HCT116 (cell line): ENCODE measurements around the gene ADAMTS3. TPM values are rescaled to one million over a fixed set of nuclear protein-coding genes. Genes with fewer than 3 reads are reported as not detected.

Source experiments
- ATAC-seq: fragments of 200-7000 bp; cut with Tn5 transposase; 2 replicates; pipeline ENCODE4 v1.9.1; 2020; ENCODE audit warnings: mild to moderate bottlenecking, moderate library complexity
- BruUV-seq: library from RNA; stranded (reverse); fragments of 400-500 nt; replicated peaks from 2 replicates; lab custom pipeline; 2021; lab: Mats Ljungman, UMichigan
- CTCF ChIA-PET: fragments of 300-600 bp; sonication (Branson Sonifier 250); formaldehyde crosslinking; loops from one replicate; lab custom pipeline; 2021; ENCODE audit warnings: antibody characterized with exemption; lab: Charles Lee
- POLR2A ChIA-PET: fragments of 300-600, 350-600 bp; sonication (Branson Sonifier 250); formaldehyde crosslinking; loops from one replicate; lab custom pipeline; 2021; ENCODE audit warnings: antibody characterized with exemption; lab: Charles Lee
- RAD21 ChIA-PET, 2 experiments: fragments of 300-600 bp; sonication (Branson Sonifier 250); formaldehyde crosslinking; loops; one replicate each; lab custom pipeline; 2023; ENCODE audit warnings: low total read pairs in 2 of 2; ENCODE audit not compliant: uncharacterized antibody in 2 of 2, unreplicated experiment in 2 of 2, low non-redundant PET in 1 of 2; lab: Charles Lee
- DNase-seq: peaks from one replicate; pipeline ENCODE4 v3.0.0-alpha.2; 2010; ENCODE audit warnings: low read depth, low spot score
- H2AFZ ChIP-seq: fragments of 200-600 bp; shearing (Covaris generic), sonication (generic); 2 replicates; pipeline ENCODE4 v1.6.1; 2017; ENCODE audit warnings: low read depth, mixed run types, mixed read lengths, antibody characterized with exemption, low read length; ENCODE audit not compliant: poor library complexity, severe bottlenecking
- H3K27ac ChIP-seq: 2 replicates; pipeline ENCODE4 v1.5.1; 2012; ENCODE audit warnings: low read depth, low read length
- H3K27me3 ChIP-seq: fragments of 200-600 bp; sonication (generic); 2 replicates; pipeline ENCODE4 v1.6.1; 2016; ENCODE audit warnings: mixed run types, low read length, mixed read lengths; ENCODE audit not compliant: insufficient read depth
- H3K36me3 ChIP-seq, 2 experiments: fragments of 200-500 bp in 1 of 2; fragments of 200-600 bp in 1 of 2; sonication (Bioruptor generic) in 1 of 2; sonication (generic) in 1 of 2; 2 replicates each; pipeline versions ENCODE4 v1.5.1 to v1.6.1; 2014 to 2016; ENCODE audit warnings: low read length in 2 of 2, inconsistent platforms in 1 of 2, mixed read lengths in 1 of 2, mixed run types in 1 of 2; ENCODE audit not compliant: insufficient read depth in 2 of 2, control insufficient read depth in 1 of 2
- H3K4me1 ChIP-seq, 2 experiments: fragments of 200-600 bp in 1 of 2; sonication (generic) in 1 of 2; 2 replicates each; pipeline versions ENCODE4 v1.5.1 to v1.6.1; 2012 to 2017; ENCODE audit warnings: low read length in 2 of 2, inconsistent platforms in 1 of 2, mild to moderate bottlenecking in 1 of 2, mixed read lengths in 1 of 2, mixed run types in 1 of 2, moderate library complexity in 1 of 2; ENCODE audit not compliant: insufficient read depth in 2 of 2, control insufficient read depth in 1 of 2
- H3K4me2 ChIP-seq: fragments of 200-600 bp; sonication (generic); 2 replicates; pipeline ENCODE4 v1.6.1; 2017; ENCODE audit warnings: mixed run types, low read length, mixed read lengths
- H3K4me3 ChIP-seq, 2 experiments: fragments of 200-600 bp in 1 of 2; sonication (generic) in 1 of 2; replicated peaks in 1 of 2; 2 replicates each; pipeline ENCODE4 v1.5.1; 2011 to 2016; ENCODE audit warnings: low read length in 2 of 2, control low read depth in 1 of 2, low read depth in 1 of 2, mild to moderate bottlenecking in 1 of 2, mixed read lengths in 1 of 2, mixed run types in 1 of 2
- H3K79me2 ChIP-seq: fragments of 200-600 bp; sonication (generic); 2 replicates; pipeline ENCODE4 v1.6.1; 2017; ENCODE audit warnings: mild to moderate bottlenecking, mixed run types, low read length, moderate library complexity, mixed read lengths; ENCODE audit not compliant: insufficient read depth
- H3K9ac ChIP-seq: fragments of 200-600 bp; sonication (generic); 2 replicates; pipeline ENCODE4 v1.6.1; 2016; ENCODE audit warnings: low read length, mixed read lengths
- H3K9me2 ChIP-seq: fragments of 200-600 bp; sonication (generic), shearing (Covaris generic); 2 replicates; pipeline ENCODE4 v1.6.1; 2017; ENCODE audit warnings: mixed run types, mild to moderate bottlenecking, moderate library complexity; ENCODE audit not compliant: insufficient read depth
- H3K9me3 ChIP-seq, 2 experiments: fragments of 200-500 bp in 1 of 2; fragments of 200-600 bp in 1 of 2; sonication (Bioruptor generic) in 1 of 2; sonication (generic) in 1 of 2; 2 replicates each; pipeline ENCODE4 v1.6.1; 2014 to 2017; ENCODE audit warnings: low read length in 2 of 2, mixed read lengths in 2 of 2, inconsistent platforms in 1 of 2, low read depth in 1 of 2, mild to moderate bottlenecking in 1 of 2, mixed run types in 1 of 2, moderate library complexity in 1 of 2; ENCODE audit not compliant: control insufficient read depth in 1 of 2, insufficient read depth in 1 of 2
- H4K20me1 ChIP-seq: fragments of 200-600 bp; sonication (generic), shearing (Covaris generic); 2 replicates; pipeline ENCODE4 v1.6.1; 2017; ENCODE audit warnings: mixed run types, mild to moderate bottlenecking, moderate library complexity; ENCODE audit not compliant: insufficient read depth
- ATF3 ChIP-seq: IDR thresholded peaks from 2 replicates; pipeline ENCODE4 v1.6.1; 2012
- CTCF ChIP-seq, 3 experiments: fragments of 200-600 bp in 1 of 3; sonication (generic) in 1 of 3; IDR thresholded peaks in 2 of 3; conservative IDR thresholded peaks in 1 of 3; 2 replicates each; pipeline ENCODE4 v1.5.1; 2012 to 2017; ENCODE audit warnings: low read depth in 2 of 3, low read length in 2 of 3, antibody characterized with exemption in 1 of 3, borderline replicate concordance in 1 of 3, control low read depth in 1 of 3, mild to moderate bottlenecking in 1 of 3, mixed read lengths in 1 of 3, mixed run types in 1 of 3, moderate library complexity in 1 of 3; ENCODE audit not compliant: insufficient read depth in 1 of 3
- EZH2 ChIP-seq: fragments of 200-600 bp; sonication (generic); IDR thresholded peaks from 2 replicates; pipeline ENCODE4 v1.6.1; 2017; ENCODE audit warnings: antibody characterized with exemption, mixed run types
- EZH2phosphoT487 ChIP-seq: fragments of 200-600 bp; IDR thresholded peaks from 2 replicates; pipeline ENCODE4 v1.6.1; 2018; ENCODE audit warnings: antibody characterized with exemption, borderline replicate concordance
- FOSL1 ChIP-seq: IDR thresholded peaks from 2 replicates; pipeline ENCODE4 v1.6.1; 2012; ENCODE audit warnings: low read depth
- POLR2AphosphoS5 ChIP-seq: IDR thresholded peaks from 2 replicates; pipeline ENCODE4 v1.6.1; 2011; ENCODE audit warnings: mild to moderate bottlenecking, low read depth, low read length, moderate library complexity
- RAD21 ChIP-seq: IDR thresholded peaks from 2 replicates; pipeline ENCODE4 v1.6.1; 2012; ENCODE audit warnings: low read depth, mild to moderate bottlenecking
- REST ChIP-seq: IDR thresholded peaks from 2 replicates; pipeline ENCODE4 v1.6.1; 2012; ENCODE audit warnings: low read depth
- SP1 ChIP-seq: IDR thresholded peaks from 2 replicates; pipeline ENCODE4 v1.6.1; 2012; ENCODE audit warnings: low read depth
- TCF7L2 ChIP-seq: IDR thresholded peaks from 2 replicates; pipeline ENCODE4 v1.7.0; 2011; ENCODE audit warnings: borderline replicate concordance, inconsistent platforms; ENCODE audit not compliant: insufficient read depth, insufficient read length; ENCODE audit errors: extremely low read depth
- YY1 ChIP-seq: IDR thresholded peaks from 2 replicates; pipeline ENCODE4 v1.6.1; 2011; ENCODE audit warnings: low read length, low read depth, moderate library complexity, mild to moderate bottlenecking; ENCODE audit not compliant: insufficient replicate concordance; ENCODE audit errors: extremely low read depth
- ZFX ChIP-seq: fragments of 450-650 bp; IDR thresholded peaks from 2 replicates; pipeline ENCODE4 v1.6.1; 2017
- ZNF274 ChIP-seq: fragments of 200-500 bp; sonication (Bioruptor generic); IDR thresholded peaks from 2 replicates; pipeline ENCODE4 v1.6.1; 2014; ENCODE audit warnings: mild to moderate bottlenecking, low read depth, low read length, inconsistent platforms
- intact Hi-C: fragments of 100-400 bp; cut with micrococcal nuclease; formaldehyde crosslinking; loops from 2 replicates; pipeline ENCODE4 v1.10.0; 2022
- total RNA-seq: library from RNA; stranded (reverse); gene quantifications from one replicate; pipeline ENCODE4 v1.2.1, GENCODE V29; 2021; ENCODE audit not compliant: unreplicated experiment
- TF ChIP-seq, protein P1 (sequence below): IDR thresholded peaks from 2 replicates; pipeline ENCODE4 v1.6.1; 2012

ADAMTS3 gene
- total RNA-seq, 1 experiment from 2014 or later, result not detected

DNA sequence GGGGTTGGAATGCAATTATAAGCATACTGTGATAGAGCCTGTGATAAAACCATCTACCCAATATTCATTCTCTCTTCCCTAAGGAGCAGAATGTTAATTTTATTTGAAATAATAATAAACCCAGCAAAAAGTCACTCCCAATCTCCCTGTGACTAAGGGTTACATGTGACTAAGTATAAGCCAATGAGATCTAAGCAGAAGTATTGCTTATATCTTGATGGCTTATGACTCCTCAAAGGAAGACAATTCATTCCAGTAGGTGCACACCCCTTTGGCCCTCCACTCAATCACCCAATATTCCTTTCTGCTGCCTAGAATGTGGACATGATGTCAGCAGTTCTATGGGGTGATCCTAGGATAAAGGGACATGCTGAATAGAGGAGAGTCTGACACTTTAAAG lies 224.6 kb downstream of the ADAMTS3 start:
- Histone ChIP-seq H3K9me3 (no peaks in the 10 kb centered on the region; a peak in 1 of 4 replicates), H3K4me3 (no peak overlapping the region), H3K4me2 (no peak overlapping the region), H2AFZ (no peak overlapping the region), H3K27me3 (no peaks in the 10 kb centered on the region), H3K9me2 (no peaks in the 10 kb centered on the region), H3K27ac (no peak overlapping the region), H3K36me3 (no peaks in the 10 kb centered on the region), H4K20me1 (no peaks in the 10 kb centered on the region), H3K79me2 (no peaks in the 10 kb centered on the region), H3K9ac (no peak overlapping the region), H3K4me1 (no peaks in the 10 kb centered on the region)
- ChIA-PET CTCF (no interaction called here), POLR2A (no interaction called here), RAD21 (no interaction called here)
- intact Hi-C loops, result no loop called here
- BruUV-seq, result no TSS peak
- TF ChIP-seq FOSL1 (no peak), EZH2 (no peak), RAD21 (no peak), ATF3 (no peak), SP1 (no peak), EZH2phosphoT487 (no peak), YY1 (no peak), POLR2AphosphoS5 (no peak), TCF7L2 (no peak), ZNF274 (no peak), REST (no peak), ZFX (no peak), CTCF (IDR thresholded peaks at IDR 0.05 in 2 of 3, conservative IDR thresholded peaks at IDR 0.05 in 1 of 3; ENCODE audit: borderline replicate concordance in 1 of 3, insufficient read depth in 1 of 3, low read depth in 2 of 3, low read length in 2 of 3) (no peak)
- TF ChIP-seq, protein P1, sequence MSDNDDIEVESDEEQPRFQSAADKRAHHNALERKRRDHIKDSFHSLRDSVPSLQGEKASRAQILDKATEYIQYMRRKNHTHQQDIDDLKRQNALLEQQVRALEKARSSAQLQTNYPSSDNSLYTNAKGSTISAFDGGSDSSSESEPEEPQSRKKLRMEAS, result no peak
- no peak for DNase-seq
- no peak for ATAC-seq
